Activated CD4-positive, CD25-positive, alpha-beta regulatory T cell treated with anti-CD3 and anti-CD28 coated beads, Interleukin-2, amount 50 U/mL, for 16 hours (primary cell): Measurements from ENCODE around the gene ORMDL2.
"Not testable (repeated sequence)": the region's sequence is repeated elsewhere in the genome, so short reads cannot be mapped to it uniquely, and the experiment has no call there.

ENCODE experiments used
- DNase-seq: peaks from one replicate; pipeline ENCODE4 v3.0.0-alpha.2; 2020; ENCODE audit warnings: low read depth, low spot score

ORMDL2 gene

GRCh38 chr12:55828357-55828756 lies 10.5 kb downstream of the ORMDL2 start:
- DNase-seq = no peak

DNA sequence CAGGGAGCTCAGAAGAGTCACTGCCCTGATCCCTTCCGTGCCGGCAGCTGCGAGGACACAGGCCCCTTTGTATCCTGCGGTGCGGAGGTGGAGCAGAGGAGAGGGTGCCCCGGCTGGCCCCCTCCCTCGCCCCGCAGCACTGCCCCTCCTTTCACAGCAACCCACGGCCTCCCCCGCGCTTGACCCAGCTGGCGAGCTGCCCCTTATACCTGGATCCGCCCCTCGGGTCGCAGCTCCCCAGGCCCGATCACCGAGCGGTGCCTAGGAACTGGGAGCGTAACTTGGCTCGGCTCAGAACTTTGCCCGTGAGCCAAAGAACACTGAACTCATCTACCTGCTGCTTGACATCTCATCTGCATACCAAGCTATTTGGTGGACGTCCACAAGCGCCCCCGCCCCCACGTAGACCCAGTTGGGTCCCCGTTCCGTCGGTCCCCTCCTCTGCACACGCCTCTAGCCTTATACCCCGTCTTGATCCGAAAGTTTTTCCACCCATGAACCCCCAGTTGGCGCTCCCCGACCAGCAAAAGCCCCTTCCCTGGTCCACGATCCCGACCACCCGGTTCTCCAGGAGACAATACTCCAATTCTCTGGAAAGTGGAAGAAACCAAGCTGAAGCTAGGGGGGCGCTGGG lies 12.2 kb downstream of the ORMDL2 start:
- no peak for DNase-seq

- no peak for DNase-seq
These were observed 13.0 kb downstream of the ORMDL2 start for GRCh38 chr12:55830601-55831446.

DNA sequence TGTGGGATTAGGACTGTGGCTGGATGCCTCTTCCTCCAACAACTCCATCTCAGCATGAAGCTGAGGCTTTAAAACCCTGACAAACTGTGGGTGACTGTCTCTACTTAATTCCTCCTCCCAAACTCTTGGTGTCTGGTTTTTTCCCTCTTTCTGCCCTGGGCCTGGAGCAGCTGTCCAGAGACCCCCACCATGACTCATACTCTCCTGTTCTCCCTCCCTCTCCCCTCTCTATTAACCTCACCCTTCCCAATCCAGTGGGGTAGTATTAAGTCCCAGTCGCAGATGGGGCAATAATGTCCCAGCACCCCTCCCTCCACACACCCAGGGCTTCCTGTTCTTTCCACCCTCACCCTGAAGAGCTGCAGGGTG lies 13.6 kb downstream of the ORMDL2 start:
- no peak for DNase-seq

DNA sequence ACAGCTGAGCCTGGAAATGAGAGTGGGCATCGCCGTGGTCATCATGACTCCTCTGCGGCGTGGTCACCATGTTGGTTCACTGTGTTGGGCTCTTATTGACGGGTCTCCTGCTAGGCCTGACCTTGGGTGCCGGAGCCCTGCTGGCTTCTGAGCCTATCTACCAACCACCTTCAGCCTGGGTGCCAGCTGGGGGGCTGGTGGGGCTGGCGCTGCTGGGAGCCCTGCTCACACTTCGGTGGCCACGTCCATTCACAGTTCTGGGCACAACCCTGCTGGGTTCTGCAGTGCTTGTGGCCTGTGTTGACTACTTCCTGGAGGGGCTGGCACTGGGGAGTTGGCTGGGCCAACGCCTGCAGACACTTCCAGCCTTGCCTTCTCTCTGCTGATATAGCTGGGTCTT lies 15.2 kb downstream of the ORMDL2 start:
- DNase-seq = no peak

GRCh38 chr12:55834400-55834799 lies 16.6 kb downstream of the ORMDL2 start:
- DNase-seq = not testable (repeated sequence)

DNA sequence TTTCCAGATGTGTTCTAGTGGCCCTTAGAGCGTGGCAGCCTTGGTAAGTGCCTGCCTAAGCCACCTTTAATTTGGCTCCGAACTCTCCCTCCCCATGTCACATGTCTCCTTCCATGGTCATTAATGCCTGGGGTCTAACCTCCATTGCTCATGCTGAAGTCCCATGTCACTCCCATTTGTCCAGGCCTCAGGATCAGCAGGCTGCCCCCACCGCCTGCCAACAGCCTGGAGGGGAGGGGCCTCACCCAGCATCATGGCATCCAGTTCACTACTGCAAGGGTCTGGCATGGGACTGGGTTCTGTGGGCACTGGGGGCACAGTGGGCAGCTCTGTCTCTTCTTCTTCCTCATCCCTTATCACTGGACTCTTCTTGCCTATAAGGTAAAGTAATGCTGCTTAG lies 20.5 kb downstream of the ORMDL2 start:
- DNase-seq = no peak

- no peak for DNase-seq
These were observed 21.7 kb downstream of the ORMDL2 start for GRCh38 chr12:55839345-55840140.

GRCh38 chr12:55840581-55841351 lies 22.9 kb downstream of the ORMDL2 start:
- no peak for DNase-seq

DNA sequence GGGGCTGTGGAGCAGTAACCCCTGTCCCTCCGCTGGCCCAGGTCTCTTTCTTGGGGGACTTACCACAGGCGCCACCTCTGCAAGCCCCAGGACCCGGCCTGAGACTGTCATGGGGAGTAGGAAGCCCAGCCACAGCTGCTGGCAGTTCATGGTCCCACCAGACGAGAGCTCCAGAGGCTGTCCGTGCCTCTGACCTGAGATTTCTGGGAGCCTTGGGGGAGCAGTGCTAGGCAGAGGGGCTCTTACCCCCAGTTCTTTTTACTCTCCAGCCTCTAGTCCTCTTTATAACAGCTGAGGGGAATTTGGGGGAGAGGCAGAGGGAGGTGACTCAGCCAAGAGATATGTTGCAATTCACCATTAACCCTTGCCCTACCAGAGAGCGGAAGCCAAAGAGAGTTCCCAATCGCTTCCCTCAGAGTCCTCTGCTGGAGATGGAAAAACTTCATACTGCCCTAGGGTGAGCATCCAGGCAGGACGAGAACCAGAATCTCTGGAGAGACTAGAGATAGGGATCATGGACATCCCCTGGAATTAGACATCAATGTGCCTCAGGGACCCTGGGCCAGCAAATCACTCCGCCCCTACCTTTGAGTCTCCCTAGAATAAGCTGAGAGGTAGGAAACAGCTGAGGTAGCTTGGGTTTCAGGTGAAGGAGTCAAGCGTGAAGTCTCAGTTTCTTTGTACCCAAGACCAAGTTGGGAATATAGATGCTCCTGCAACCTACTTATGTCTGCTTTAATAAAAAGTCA lies 25.0 kb downstream of the ORMDL2 start, which contains the start of gene MMP19:
Gene MMP19, minus strand, starts transcription at position 256 of the 749 bp plus-strand sequence. Its CDS starts 106 bp downstream, at position 150.
- no peak for DNase-seq

- DNase-seq = no peak
These were observed 25.6 kb downstream of the ORMDL2 start for GRCh38 chr12:55843431-55843830.

DNA sequence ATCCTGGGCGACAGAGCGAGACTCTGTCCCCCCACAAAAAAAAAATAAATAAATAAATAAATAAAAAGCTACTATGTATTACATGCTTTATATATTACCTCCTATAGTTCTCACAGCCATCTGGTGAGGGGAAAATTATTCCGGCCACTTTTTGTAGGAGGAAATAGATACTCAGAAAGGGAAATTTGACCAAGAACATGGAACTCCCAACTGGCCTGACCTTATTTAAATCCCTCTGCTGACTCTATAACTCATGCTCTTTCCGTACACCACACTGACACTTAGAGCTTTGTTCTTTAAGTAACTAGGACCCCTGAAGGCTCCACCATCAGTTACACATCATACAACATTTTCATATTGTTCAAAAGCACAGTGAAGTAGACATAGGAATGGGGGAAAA lies 27.1 kb downstream of the ORMDL2 start:
- no peak for DNase-seq

- no peak for DNase-seq
These were observed 27.5 kb downstream of the ORMDL2 start for GRCh38 chr12:55845361-55845760.

DNA sequence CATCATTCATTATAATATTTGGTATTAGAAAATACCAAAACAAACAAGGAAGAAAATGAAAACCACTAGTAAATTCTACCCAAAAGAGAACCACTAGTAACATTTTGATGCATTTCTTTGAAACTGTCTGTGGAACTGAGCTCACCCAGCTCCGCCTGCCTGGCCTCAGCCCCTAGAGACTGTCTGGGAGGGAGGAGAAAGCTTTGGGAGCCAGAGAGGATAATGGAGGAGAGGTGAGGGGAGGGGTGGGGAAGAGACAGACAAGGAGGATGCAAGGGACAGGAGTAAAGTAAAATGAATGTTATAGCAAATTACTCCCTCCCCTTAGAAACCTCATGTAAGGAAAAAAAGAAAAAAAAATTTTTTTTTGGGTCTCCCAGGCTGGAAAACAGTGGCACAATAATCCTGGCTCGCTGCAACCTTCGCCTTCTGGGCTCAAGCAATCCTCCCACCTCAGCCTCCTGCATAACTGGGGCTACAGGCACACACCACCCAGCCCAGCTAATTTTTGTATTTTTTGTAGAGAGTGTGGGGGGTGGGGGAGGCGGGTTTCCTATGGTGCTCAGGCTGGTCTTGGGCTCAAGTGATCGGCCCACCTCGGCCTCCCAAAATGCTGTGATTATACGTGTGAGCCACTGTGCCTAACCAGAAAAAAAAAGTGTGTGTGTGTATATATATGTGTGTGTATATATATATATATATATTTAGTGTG lies 28.1 kb downstream of the ORMDL2 start:
- DNase-seq = no peak

- no peak for DNase-seq
These were observed 29.2 kb downstream of the ORMDL2 start for GRCh38 chr12:55847033-55847432.

DNA sequence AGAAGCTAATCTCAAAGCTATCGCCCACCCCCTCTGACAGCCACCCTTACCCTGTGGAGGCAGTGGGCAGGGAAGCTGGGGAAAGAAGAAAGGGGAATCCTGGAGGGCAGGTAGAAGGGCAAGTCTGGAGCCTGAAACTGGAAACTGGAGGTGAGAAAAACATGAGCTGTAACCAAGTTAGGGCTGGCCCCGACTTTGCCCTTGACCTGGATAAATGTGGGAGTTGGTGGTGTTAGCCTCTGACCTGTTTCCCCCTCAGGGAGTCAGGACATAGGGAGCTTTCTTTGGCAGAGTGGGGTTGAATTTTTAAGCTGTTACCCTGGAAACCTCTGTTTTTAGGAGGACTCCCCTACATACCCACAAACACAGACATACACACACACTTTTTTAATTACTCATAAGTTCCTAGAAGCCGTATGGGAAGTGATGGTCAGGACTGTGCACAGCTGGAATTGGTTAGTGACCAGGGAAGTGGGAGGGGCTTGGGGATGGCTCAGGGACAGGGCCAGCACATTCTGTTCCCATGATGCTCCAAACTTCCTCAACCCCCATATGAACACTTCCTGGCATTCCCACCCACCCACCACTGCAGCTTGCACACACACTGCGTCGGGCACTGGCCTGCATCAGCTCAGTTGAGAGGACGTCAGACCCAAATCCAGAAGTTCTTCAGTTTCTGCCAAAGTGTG lies 29.9 kb downstream of the ORMDL2 start:
- no peak for DNase-seq

GRCh38 chr12:55849616-55850343 lies 31.9 kb downstream of the ORMDL2 start:
- DNase-seq = no peak

- no peak for DNase-seq
These were observed 32.6 kb downstream of the ORMDL2 start for GRCh38 chr12:55850401-55850800.

DNA sequence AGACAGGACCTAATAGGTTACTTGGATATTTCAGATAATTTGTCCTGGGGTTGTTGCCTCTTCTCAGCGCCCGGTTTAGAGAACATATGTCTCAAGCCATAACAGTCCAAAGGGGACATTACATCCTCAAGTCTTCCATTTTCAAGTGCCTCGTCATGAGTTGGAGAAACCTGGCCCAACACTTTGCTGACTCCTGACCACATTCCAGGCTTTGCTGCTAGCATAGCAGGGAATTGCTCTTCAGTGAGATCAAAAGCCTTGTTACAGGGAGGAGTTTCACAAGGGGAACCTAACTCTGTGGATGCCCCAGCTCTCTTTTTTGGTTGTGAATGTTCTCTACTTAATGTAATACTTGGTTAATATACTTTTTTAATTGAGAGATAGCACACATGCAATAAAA lies 33.1 kb downstream of the ORMDL2 start:
- no peak for DNase-seq
